KMS-11 (cell line): ENCODE results near the gene RIMS1.

Source experiments
- H2AFZ ChIP-seq: fragments of 200-600 bp; sonication (generic); 2 replicates; pipeline ENCODE4 v1.6.1; 2016; ENCODE audit warnings: antibody characterized with exemption, mixed run types, low read depth
- H3K27ac ChIP-seq: fragments of 200-600 bp; sonication (generic); 2 replicates; pipeline ENCODE4 v1.6.1; 2016; ENCODE audit warnings: mild to moderate bottlenecking, mixed run types
- H3K27me3 ChIP-seq: fragments of 200-600 bp; sonication (generic); 2 replicates; pipeline ENCODE4 v1.6.1; 2017; ENCODE audit warnings: mild to moderate bottlenecking, low read depth, mixed run types, moderate library complexity; ENCODE audit not compliant: insufficient read depth
- H3K36me3 ChIP-seq: fragments of 200-600 bp; sonication (generic); 2 replicates; pipeline ENCODE4 v1.6.1; 2017; ENCODE audit warnings: mild to moderate bottlenecking, mixed run types; ENCODE audit not compliant: insufficient read depth
- H3K4me1 ChIP-seq: fragments of 200-600 bp; sonication (generic); 2 replicates; pipeline ENCODE4 v1.6.1; 2016; ENCODE audit warnings: mild to moderate bottlenecking, low read depth, mixed run types; ENCODE audit not compliant: poor library complexity, severe bottlenecking
- H3K4me2 ChIP-seq: fragments of 200-600 bp; sonication (generic); 2 replicates; pipeline ENCODE4 v1.7.0; 2016; ENCODE audit warnings: mild to moderate bottlenecking, mixed run types
- H3K4me3 ChIP-seq: fragments of 200-600 bp; sonication (generic); IDR thresholded peaks from 2 replicates; pipeline ENCODE4 v1.6.1; 2017; ENCODE audit warnings: low read depth, low read length, mixed read lengths; ENCODE audit not compliant: insufficient read depth
- H3K79me2 ChIP-seq: fragments of 200-600 bp; sonication (generic); 2 replicates; pipeline ENCODE4 v1.6.1; 2016; ENCODE audit warnings: low read depth, mixed run types; ENCODE audit not compliant: insufficient read depth
- H3K9ac ChIP-seq: fragments of 200-600 bp; sonication (generic); 2 replicates; pipeline ENCODE4 v1.6.1; 2016; ENCODE audit warnings: mild to moderate bottlenecking, mixed run types
- H4K20me1 ChIP-seq: fragments of 200-600 bp; sonication (generic); 2 replicates; pipeline ENCODE4 v1.6.1; 2016; ENCODE audit warnings: mild to moderate bottlenecking, mixed run types; ENCODE audit not compliant: insufficient read depth
- TF ChIP-seq, protein P1 (sequence below): fragments of 200-600 bp; sonication (generic); conservative IDR thresholded peaks from 2 replicates; pipeline ENCODE4 v1.6.1; 2017; ENCODE audit warnings: low read depth, mild to moderate bottlenecking, antibody characterized with exemption, low read length, moderate library complexity, mixed read lengths

RIMS1 gene

DNA sequence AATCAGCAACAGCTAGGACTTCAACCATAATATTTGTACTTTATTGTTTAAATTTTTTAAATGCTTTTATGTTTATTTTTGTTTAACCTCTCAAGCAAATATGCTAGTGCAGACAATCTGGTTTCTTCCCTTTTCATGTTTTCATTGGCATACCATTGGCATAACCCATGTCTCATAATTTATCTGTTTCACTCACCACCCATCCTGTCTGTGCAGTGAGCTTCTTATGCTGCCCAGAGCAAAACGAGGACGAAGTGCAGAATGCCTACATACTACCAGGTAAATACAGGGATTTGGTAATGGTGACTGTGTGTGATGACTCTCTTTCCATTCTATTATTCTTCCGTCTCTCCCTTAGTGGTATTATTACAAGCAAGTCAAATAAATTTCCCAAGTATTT lies 374.1 kb downstream of the RIMS1 start:
- Histone ChIP-seq H2AFZ (no peak overlapping the region), H3K4me1 (no peaks in the 10 kb centered on the region), H3K27ac (no peak overlapping the region), H3K79me2 (no peaks in the 10 kb centered on the region), H3K36me3 (no peaks in the 10 kb centered on the region), H3K9ac (no peak overlapping the region), H3K4me2 (no peak overlapping the region), H3K4me3 (no peak overlapping the region), H3K27me3 (no peaks in the 10 kb centered on the region), H4K20me1 (no peaks in the 10 kb centered on the region)
- TF ChIP-seq, protein P1, sequence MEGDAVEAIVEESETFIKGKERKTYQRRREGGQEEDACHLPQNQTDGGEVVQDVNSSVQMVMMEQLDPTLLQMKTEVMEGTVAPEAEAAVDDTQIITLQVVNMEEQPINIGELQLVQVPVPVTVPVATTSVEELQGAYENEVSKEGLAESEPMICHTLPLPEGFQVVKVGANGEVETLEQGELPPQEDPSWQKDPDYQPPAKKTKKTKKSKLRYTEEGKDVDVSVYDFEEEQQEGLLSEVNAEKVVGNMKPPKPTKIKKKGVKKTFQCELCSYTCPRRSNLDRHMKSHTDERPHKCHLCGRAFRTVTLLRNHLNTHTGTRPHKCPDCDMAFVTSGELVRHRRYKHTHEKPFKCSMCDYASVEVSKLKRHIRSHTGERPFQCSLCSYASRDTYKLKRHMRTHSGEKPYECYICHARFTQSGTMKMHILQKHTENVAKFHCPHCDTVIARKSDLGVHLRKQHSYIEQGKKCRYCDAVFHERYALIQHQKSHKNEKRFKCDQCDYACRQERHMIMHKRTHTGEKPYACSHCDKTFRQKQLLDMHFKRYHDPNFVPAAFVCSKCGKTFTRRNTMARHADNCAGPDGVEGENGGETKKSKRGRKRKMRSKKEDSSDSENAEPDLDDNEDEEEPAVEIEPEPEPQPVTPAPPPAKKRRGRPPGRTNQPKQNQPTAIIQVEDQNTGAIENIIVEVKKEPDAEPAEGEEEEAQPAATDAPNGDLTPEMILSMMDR: no peak

DNA sequence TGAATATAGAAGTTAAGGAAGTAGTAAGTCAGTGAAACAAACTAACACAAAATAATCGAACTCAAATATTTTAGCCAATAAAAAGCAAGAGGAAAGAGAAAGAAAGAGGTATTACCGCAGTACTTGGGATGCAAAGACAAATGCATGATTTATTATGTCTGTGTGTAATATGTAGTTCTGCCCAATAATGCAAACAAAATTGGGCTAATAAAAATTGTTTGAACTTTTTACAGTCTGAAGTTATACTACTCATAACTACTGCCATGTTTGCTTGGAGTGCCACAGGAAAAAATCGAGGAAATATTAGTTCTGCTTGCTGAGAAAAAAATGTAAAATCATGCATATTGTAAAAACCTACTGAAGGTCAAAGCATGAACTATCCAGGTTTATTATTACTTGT lies 375.2 kb downstream of the RIMS1 start:
- Histone ChIP-seq H4K20me1 (no peaks in the 10 kb centered on the region), H3K27ac (no peak overlapping the region), H3K27me3 (no peaks in the 10 kb centered on the region), H3K4me2 (no peak overlapping the region), H3K4me1 (no peaks in the 10 kb centered on the region), H3K36me3 (no peaks in the 10 kb centered on the region), H3K79me2 (no peaks in the 10 kb centered on the region), H2AFZ (no peak overlapping the region), H3K4me3 (no peak overlapping the region), H3K9ac (no peak overlapping the region)
- TF ChIP-seq, protein P1: no peak

DNA sequence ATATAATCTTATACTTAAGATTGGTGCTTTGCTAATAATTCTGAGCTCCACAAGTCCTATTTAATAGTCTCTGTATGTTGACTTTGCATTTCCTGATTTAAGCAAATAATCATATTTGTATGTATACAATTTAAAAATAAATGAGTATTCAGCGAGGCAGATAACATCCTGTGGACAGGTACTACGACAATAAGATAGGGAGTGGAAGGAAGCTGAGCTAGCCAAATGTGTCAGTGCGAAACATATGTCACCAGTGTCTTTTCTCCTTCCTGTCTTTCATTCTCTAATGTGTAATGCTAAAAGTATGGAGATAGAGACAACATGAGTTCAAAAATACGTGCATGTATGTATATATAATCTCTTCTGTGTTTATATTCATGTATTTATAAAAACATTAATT lies 375.9 kb downstream of the RIMS1 start:
- H3K79me2 ChIP-seq: no peaks in the 10 kb centered on the region
- no peaks in the 10 kb centered on the region for H3K4me1 ChIP-seq
- H3K36me3 ChIP-seq: no peaks in the 10 kb centered on the region
- no peak overlapping the region for H3K4me3 ChIP-seq
- no peak overlapping the region for H3K27ac ChIP-seq
- no peak overlapping the region for H2AFZ ChIP-seq
- TF ChIP-seq, protein P1: no peak
- no peak overlapping the region for H3K9ac ChIP-seq
- no peaks in the 10 kb centered on the region for H3K27me3 ChIP-seq
- H4K20me1 ChIP-seq: no peaks in the 10 kb centered on the region
- H3K4me2 ChIP-seq: no peak overlapping the region

DNA sequence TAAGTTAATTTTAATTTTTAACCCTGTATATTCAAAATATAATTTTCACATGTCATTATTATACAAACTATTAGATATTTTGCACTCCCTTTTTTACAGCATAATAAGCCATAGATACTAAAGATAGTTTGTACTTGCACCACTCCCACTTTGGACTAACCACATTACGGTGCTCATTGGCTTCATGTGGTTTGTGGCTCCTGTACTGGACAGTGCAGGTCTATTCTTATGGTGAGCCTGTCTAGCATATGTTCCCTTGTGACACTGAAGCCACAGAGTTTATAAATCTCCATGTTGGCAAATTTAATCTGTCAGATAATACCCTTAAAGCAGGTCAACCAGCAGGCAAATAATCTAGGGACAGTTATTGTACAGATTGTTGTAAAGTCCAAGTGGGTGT lies 381.1 kb downstream of the RIMS1 start:
- H3K4me3 ChIP-seq: no peak overlapping the region
- H4K20me1 ChIP-seq: no peaks in the 10 kb centered on the region
- TF ChIP-seq, protein P1: no peak
- no peaks in the 10 kb centered on the region for H3K4me1 ChIP-seq
- no peak overlapping the region for H3K27ac ChIP-seq
- no peak overlapping the region for H3K4me2 ChIP-seq
- H3K27me3 ChIP-seq: no peaks in the 10 kb centered on the region
- H2AFZ ChIP-seq: no peak overlapping the region
- H3K36me3 ChIP-seq: no peaks in the 10 kb centered on the region
- H3K79me2 ChIP-seq: no peaks in the 10 kb centered on the region
- H3K9ac ChIP-seq: no peak overlapping the region

DNA sequence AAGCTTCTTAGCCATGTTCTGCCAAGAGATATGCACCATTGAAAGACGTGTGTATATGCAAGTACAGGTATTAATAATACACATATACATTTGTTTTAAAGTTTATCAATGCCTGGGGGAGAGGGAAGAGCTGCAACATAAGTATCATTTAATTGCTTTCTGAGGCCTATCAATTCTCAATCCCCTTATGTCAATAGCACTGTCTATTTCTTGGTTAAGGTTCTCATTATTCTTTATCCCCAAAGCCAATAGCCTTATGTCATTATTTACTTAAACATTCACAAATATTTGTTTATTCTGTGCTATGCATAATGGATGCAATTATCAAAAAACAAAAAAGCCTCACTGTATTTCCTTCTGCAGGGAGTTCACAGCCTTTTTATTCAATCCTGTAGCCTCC lies 385.2 kb downstream of the RIMS1 start:
- Histone ChIP-seq H3K4me3 (no peak overlapping the region), H3K79me2 (no peaks in the 10 kb centered on the region), H3K36me3 (no peaks in the 10 kb centered on the region), H2AFZ (no peak overlapping the region), H3K4me1 (no peaks in the 10 kb centered on the region), H4K20me1 (no peaks in the 10 kb centered on the region), H3K4me2 (no peak overlapping the region), H3K9ac (no peak overlapping the region), H3K27ac (no peak overlapping the region), H3K27me3 (no peaks in the 10 kb centered on the region)
- TF ChIP-seq, protein P1: no peak
